Measurements from ENCODE around the gene PYGB.

PYGB gene

DNA sequence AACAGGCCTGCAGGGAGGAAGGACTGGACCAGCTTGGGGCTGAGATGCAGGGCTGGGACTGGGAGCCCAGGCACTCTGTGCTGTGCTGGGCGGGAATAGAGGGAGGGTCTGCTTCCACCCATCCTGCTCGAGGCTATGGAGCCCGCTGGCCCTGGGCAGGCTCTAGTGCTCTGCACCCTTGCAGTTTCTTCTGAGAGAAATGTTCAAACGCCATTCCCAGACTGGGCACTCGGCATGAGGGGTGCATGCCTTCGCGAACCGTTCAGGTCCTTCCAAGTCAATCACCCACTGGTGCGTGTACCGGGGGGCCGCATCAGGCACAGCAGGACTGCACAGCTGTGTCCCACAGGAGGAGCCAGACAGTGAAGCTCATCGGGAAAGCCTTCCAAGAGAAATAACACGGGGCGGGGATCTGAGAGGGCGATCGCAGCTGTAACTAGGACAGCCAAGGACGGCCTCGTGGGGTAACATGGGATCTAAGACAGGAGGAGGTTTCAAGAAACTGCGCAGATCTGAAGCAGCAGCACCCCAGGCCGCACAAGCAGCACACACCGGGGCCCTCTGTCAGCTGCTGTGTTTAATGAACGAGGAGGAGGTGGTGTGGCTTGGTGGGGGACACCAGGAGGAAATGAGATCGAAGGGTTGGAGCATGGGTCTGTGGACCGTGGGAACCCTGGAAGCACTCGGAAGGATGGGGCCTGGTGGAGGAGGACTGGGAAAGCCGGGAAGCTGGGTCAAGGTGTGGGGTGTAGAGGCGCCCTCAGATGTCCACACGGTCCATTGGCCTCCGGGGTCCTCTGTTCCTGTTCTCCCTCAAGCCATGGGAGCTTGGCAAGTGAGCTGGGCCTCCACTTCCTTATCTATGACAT is 26.1 kb upstream of the PYGB start:
- no peak for DNase-seq (ENCODE audit: low spot score)
- TF ChIP-seq, protein P1, sequence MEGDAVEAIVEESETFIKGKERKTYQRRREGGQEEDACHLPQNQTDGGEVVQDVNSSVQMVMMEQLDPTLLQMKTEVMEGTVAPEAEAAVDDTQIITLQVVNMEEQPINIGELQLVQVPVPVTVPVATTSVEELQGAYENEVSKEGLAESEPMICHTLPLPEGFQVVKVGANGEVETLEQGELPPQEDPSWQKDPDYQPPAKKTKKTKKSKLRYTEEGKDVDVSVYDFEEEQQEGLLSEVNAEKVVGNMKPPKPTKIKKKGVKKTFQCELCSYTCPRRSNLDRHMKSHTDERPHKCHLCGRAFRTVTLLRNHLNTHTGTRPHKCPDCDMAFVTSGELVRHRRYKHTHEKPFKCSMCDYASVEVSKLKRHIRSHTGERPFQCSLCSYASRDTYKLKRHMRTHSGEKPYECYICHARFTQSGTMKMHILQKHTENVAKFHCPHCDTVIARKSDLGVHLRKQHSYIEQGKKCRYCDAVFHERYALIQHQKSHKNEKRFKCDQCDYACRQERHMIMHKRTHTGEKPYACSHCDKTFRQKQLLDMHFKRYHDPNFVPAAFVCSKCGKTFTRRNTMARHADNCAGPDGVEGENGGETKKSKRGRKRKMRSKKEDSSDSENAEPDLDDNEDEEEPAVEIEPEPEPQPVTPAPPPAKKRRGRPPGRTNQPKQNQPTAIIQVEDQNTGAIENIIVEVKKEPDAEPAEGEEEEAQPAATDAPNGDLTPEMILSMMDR (IDR thresholded peaks at IDR 0.05; ENCODE audit: extremely low read depth, missing control alignments) = no peak

DNA sequence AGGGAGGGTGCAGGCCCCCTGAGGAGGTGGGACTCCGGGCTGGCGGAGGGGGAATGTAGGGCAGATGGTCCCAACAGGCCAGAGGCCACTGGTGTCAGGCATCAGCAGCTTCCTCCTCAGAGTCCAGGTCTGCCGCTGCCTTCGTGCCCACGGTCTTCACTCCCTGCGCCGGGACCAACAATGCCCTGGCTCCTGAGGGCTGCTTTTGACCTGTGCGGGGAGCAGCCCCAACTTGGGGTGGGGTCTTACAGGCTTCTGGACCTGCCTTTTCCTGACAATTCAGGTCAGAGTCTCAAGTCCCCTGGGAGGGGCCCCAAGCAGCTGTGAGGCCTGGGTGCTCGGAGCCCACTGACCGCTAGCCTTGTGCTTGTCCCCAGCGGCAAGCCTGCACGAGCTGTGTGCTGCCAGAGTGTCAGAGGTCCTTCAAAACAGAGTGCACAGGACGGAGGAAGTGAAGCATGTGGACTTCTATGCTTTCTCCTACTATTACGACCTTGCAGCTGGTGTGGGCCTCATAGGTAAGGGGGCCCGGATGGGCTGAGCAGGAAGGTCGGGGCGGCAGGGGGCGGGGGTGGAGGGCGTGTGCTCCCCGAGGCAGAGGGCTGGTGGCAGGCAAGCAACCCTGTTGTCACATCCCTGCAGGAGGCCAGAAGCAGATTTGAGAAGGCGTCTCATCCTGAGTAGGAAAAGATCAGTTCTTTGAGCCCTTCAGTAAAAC is 25.3 kb upstream of the PYGB start:
- TF ChIP-seq, protein P1 (IDR thresholded peaks at IDR 0.05; ENCODE audit: extremely low read depth, missing control alignments) = no peak
- DNase-seq (ENCODE audit: low spot score) = no peak

DNA sequence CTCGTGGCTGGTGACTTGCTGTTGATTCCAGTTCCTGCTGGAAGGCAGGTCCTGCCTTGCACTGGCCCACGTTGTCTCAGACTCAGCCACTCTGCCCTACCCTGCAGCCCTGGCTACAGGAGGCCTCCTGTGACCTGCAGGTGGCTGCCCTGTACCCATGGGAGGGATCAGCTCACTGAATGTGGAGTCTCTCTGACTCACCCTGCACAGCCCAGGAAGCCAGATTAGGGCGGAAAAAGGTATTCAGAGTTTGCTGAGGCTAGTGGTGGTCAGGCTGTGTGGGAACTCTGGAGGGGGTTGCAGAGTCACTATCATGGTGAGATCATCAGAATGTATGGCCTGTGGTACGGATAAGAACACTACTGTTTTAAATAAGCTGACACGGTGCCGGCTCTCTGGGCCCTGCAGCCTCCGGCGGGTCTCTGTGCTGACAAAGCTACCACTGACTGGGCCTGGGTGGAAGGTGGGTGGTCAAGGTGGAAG is 24.7 kb upstream of the PYGB start:
- TF ChIP-seq, protein P1 (IDR thresholded peaks at IDR 0.05; ENCODE audit: extremely low read depth, missing control alignments) = no peak
- DNase-seq (ENCODE audit: low spot score) = no peak

DNA sequence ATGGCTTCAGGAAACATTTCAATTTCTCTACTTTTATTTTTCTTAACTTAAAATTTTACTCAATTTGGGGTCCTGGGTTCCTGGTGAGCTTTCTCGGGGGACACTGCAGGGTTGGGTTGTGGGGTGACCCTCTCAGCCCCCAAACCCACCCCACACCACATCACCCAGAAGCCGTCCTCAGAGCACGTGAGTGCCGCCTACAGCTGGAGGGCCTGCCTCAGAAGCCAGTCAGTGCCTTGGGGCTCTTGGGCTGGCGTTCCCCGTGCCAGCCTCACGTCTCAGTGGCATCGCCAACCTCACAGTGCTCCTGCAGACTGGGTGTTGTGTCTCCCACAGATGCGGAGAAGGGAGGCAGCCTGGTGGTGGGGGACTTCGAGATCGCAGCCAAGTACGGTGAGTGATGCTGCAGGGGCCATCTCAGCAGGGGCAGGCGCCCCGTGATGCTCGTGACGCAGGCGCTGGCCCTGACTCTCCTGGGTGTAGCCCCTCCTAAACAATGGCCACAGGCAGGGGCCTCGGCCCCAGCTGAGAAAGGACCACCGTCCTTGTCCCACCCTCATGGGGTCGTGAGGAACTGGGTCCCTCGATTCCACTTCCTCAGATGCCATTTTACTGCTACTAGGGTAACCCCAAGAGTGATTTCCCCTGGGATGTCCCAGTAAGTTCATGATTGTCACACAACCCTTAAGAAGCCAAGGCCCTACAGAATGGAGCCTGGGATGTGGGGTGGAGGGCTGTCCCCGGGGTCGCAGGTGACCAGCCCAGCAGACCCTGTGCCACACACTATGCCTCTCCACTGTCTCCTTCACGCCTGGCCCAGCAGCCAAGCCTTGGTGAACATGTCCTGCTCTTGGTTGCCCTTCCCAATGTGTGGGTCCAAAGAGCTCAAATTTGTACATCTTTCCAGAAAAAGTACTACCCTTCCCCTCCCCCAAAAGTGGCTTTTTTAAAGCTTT is 23.8 kb upstream of the PYGB start:
- DNase-seq (ENCODE audit: low spot score) = no peak
- TF ChIP-seq, protein P1 (IDR thresholded peaks at IDR 0.05; ENCODE audit: extremely low read depth, missing control alignments) = no peak

DNA sequence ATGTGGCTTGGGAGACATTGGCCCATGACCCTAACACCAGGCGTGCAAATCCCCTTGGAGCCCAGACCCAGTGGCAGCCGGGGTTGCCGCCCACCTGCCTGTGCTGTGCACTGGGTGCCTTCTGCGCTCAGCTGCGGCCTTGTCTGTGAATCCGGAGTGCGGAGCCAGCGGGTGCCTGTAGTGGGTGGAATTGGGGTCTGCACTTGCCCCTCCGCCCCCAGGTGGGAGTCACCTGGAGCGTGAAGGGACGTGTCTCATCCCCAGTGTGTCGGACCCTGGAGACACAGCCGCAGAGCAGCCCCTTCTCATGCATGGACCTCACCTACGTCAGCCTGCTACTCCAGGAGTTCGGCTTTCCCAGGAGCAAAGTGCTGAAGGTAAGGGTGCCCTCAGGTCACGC is 22.9 kb upstream of the PYGB start:
- no peak for DNase-seq (ENCODE audit: low spot score)
- TF ChIP-seq, protein P1 (IDR thresholded peaks at IDR 0.05; ENCODE audit: extremely low read depth, missing control alignments) = no peak

DNA sequence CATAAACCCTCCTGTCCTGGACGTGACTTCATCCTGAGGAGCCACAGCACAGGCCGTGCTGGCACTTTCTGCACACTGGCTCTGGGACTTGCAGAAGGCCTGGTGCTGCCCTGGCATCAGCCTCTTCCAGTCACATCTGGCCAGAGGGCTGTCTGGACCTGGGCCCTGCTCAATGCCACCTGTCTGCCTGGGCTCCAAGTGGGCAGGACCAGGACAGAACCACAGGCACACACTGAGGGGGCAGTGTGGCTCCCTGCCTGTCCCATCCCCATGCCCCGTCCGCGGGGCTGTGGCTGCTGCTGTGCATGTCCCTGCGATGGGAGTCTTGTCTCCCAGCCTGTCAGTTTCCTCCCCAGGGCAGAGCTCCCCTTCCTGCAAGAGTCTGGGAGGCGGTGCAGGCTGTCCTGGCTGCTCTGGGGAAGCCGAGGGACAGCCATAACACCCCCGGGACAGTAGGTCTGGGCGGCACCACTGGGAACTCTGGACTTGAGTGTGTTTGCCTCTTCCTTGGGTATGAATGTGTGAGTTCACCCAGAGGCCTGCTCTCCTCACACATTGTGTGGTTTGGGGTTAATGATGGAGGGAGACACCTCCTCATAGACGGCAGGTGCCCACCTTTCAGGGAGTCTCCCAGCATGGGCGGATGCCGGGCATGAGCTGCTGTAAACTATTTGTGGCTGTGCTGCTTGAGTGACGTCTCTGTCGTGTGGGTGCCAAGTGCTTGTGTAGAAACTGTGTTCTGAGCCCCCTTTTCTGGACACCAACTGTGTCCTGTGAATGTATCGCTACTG is 22.0 kb upstream of the PYGB start:
- DNase-seq (ENCODE audit: low spot score) = no peak
- TF ChIP-seq, protein P1 (IDR thresholded peaks at IDR 0.05; ENCODE audit: extremely low read depth, missing control alignments) = no peak
